Measurements from ENCODE around the gene C1GALT1C1L.
A peak's percentile ranks its signal among the peaks of the same experiment; 100 is the strongest.
"Not testable (repeated sequence)": the region's sequence is repeated elsewhere in the genome, so short reads cannot be mapped to it uniquely, and the experiment has no call there.

C1GALT1C1L gene

GRCh38 chr2:43648994-43649701 lies 27.1 kb downstream of the C1GALT1C1L start:
- no peak for DNase-seq

GRCh38 chr2:43643680-43644079 lies 32.5 kb downstream of the C1GALT1C1L start:
- DNase-seq: no peak

GRCh38 chr2:43642363-43642762 lies 33.9 kb downstream of the C1GALT1C1L start:
- DNase-seq: no peak

GRCh38 chr2:43637030-43637803 lies 39.0 kb downstream of the C1GALT1C1L start, which contains the start of gene PLEKHH2:
Gene PLEKHH2 (plus strand): TSS chr2:43637260. CDS start chr2:43644674, 7,414 bp downstream.
- no peak for DNase-seq

- DNase-seq: no peak
Observed at GRCh38 chr2:43636621-43637020, 39.6 kb downstream of the C1GALT1C1L start.

GRCh38 chr2:43636153-43636552 lies 40.1 kb downstream of the C1GALT1C1L start:
- not testable (repeated sequence) for DNase-seq

GRCh38 chr2:43634604-43635306 lies 41.5 kb downstream of the C1GALT1C1L start:
- DNase-seq: peak; percentile 93

GRCh38 chr2:43631618-43632317 lies 44.5 kb downstream of the C1GALT1C1L start:
- no peak for DNase-seq
